Thyroid gland (tissue), 4 donors: ENCODE measurements around the gene HOXB3. TPM values are rescaled to one million over a fixed set of nuclear protein-coding genes. Genes with fewer than 3 reads are reported as not detected.

Experiments
- DNase-seq, 2 donors: peaks; one replicate each; pipeline ENCODE4 v3.0.0-alpha.2; 2019
- H3K27ac ChIP-seq, 3 donors: fragments of 200-600 bp; sonication (generic); 1 replicate in 2 of 3; 2 replicates in 1 of 3; pipeline ENCODE4 v1.5.1; 2016 to 2019; ENCODE audit warnings: mild to moderate bottlenecking in 1 of 3, moderate library complexity in 1 of 3
- H3K27me3 ChIP-seq: fragments of 200-600 bp; sonication (generic); one replicate; pipeline ENCODE4 v1.5.1; 2019
- H3K36me3 ChIP-seq, 2 donors: fragments of 200-600 bp; sonication (generic); one replicate each; pipeline ENCODE4 v1.5.1; 2016 to 2019
- H3K4me1 ChIP-seq, 2 donors: fragments of 200-600 bp; sonication (generic); one replicate each; pipeline ENCODE4 v1.5.1; 2017 to 2019
- H3K4me3 ChIP-seq, 3 donors: fragments of 200-600 bp; sonication (generic); replicated peaks in 1 of 3; 1 replicate in 2 of 3; 2 replicates in 1 of 3; pipeline ENCODE4 v1.5.1; 2016; ENCODE audit warnings: mild to moderate bottlenecking in 1 of 3
- H3K9me3 ChIP-seq: fragments of 200-600 bp; sonication (generic); one replicate; pipeline ENCODE4 v1.5.1; 2017
- CTCF ChIP-seq, 6 experiments: fragments of 200-600 bp in 3 of 6; fragments of 450-650 bp in 3 of 6; sonication (generic) in 3 of 6; IDR thresholded peaks; one replicate each; pipeline ENCODE4 v1.5.1; 2016 to 2019; ENCODE audit warnings: antibody characterized with exemption in 6 of 6, mild to moderate bottlenecking in 2 of 6, inconsistent platforms in 1 of 6, moderate library complexity in 1 of 6
- POLR2A ChIP-seq, 2 donors: fragments of 450-650 bp; IDR thresholded peaks; one replicate each; pipeline ENCODE4 v1.6.1; 2017; ENCODE audit warnings: antibody characterized with exemption in 2 of 2, mild to moderate bottlenecking in 2 of 2, moderate library complexity in 1 of 2
- WGBS, 2 donors: methylation state at CpG; one replicate each; pipeline ENCODE4 v1.1.5; 2017; 5-methylcytosine and 5-hydroxymethylcytosine counted together
- intact Hi-C: fragments of 100-400 bp; cut with DNase I; formaldehyde crosslinking; loops from one replicate; pipeline ENCODE4 v1.15.1; 2023
- total RNA-seq, 4 donors: library from RNA; depleted of rRNA; stranded (reverse); fragments of >200 nt; gene quantifications; one replicate each; pipeline ENCODE4 v1.2.3, GENCODE V29; 2016

The HOXB3 gene
- total RNA-seq, 4 donors from 2014 or later, result 1.5 to 6.7 (median 4.3) TPM

- Histone ChIP-seq H3K27ac (peak overlapping the region in 1 of 3 donors; percentile 30), H3K36me3 (no peaks in the 10 kb centered on the region), H3K4me3 (no peak overlapping the region), H3K9me3 (no peaks in the 10 kb centered on the region), H3K27me3 (peaks cover 67% of the 10 kb centered on the region), H3K4me1 (no peaks in the 10 kb centered on the region)
- TF ChIP-seq CTCF (IDR thresholded peaks at IDR 0.05) (no peak), POLR2A (IDR thresholded peaks at IDR 0.05) (no peak)
- 31% methylated on average over 36 to 40 of the region's 47 CpGs for WGBS, 2 donors
- DNase-seq, result no peak
- intact Hi-C loops, result no loop called here
Observed at GRCh38 chr17:48551596-48552465, 38.2 kb downstream of the HOXB3 start.

GRCh38 chr17:48551214-48551555, 38.9 kb downstream of the HOXB3 start:
- Histone ChIP-seq H3K36me3 (no peaks in the 10 kb centered on the region), H3K4me3 (no peak overlapping the region), H3K27ac (no peak overlapping the region), H3K27me3 (peaks cover 63% of the 10 kb centered on the region), H3K9me3 (no peaks in the 10 kb centered on the region), H3K4me1 (no peaks in the 10 kb centered on the region)
- no peak for TF ChIP-seq POLR2A (IDR thresholded peaks at IDR 0.05)
- TF ChIP-seq CTCF (IDR thresholded peaks at IDR 0.05), result no peak
- WGBS, 2 donors, result 28 to 34% methylated on average over 19 of the region's 19 CpGs
- no peak for DNase-seq
- intact Hi-C loops, result no loop called here

- WGBS, 2 donors, result 34 to 38% methylated on average over 42 to 59 of the region's 70 CpGs
- no peaks in the 10 kb centered on the region for H3K4me1 ChIP-seq
- H3K27me3 ChIP-seq, result peaks cover 60% of the 10 kb centered on the region
- TF ChIP-seq POLR2A (IDR thresholded peaks at IDR 0.05) (no peak), CTCF (IDR thresholded peaks at IDR 0.05) (no peak)
- H3K27ac ChIP-seq, result no peak overlapping the region
- H3K36me3 ChIP-seq, result no peaks in the 10 kb centered on the region
- no peak for DNase-seq
- no peak overlapping the region for H3K4me3 ChIP-seq
- H3K9me3 ChIP-seq, result no peaks in the 10 kb centered on the region
- intact Hi-C loops, result no loop called here
Observed at GRCh38 chr17:48550502-48551213, 39.4 kb downstream of the HOXB3 start.

GRCh38 chr17:48549914-48550501, 40.0 kb downstream of the HOXB3 start:
- intact Hi-C loops, result no loop called here
- H3K36me3 ChIP-seq, result no peaks in the 10 kb centered on the region
- no peak overlapping the region for H3K27ac ChIP-seq
- no peak for TF ChIP-seq CTCF (IDR thresholded peaks at IDR 0.05)
- no peak for TF ChIP-seq POLR2A (IDR thresholded peaks at IDR 0.05)
- no peaks in the 10 kb centered on the region for H3K9me3 ChIP-seq
- no peak for DNase-seq
- no peaks in the 10 kb centered on the region for H3K4me1 ChIP-seq
- H3K4me3 ChIP-seq, result no peak overlapping the region
- peaks cover 59% of the 10 kb centered on the region for H3K27me3 ChIP-seq
- WGBS, 2 donors, result 27 to 44% methylated on average over 18 of the region's 18 CpGs

GRCh38 chr17:48549281-48549630, 40.8 kb downstream of the HOXB3 start:
- TF ChIP-seq CTCF (IDR thresholded peaks at IDR 0.05) (no peak), POLR2A (IDR thresholded peaks at IDR 0.05) (no peak)
- WGBS, 2 donors, result 39 to 44% methylated on average over 3 of the region's 3 CpGs
- intact Hi-C loops, result no loop called here

More at GRCh38 chr17:48549281-48549630, 40.8 kb downstream of the HOXB3 start:
- Histone ChIP-seq H3K4me3 (no peak overlapping the region), H3K27me3 (peaks cover 55% of the 10 kb centered on the region), H3K36me3 (no peaks in the 10 kb centered on the region), H3K27ac (no peak overlapping the region), H3K9me3 (no peaks in the 10 kb centered on the region), H3K4me1 (no peaks in the 10 kb centered on the region)
- DNase-seq, result no peak
